GM19372 (cell line): Measurements from ENCODE around the gene NFATC1.
"Not testable (repeated sequence)": the region's sequence is repeated elsewhere in the genome, so short reads cannot be mapped to it uniquely, and the experiment has no call there.

Experiments used
- ATAC-seq: cut with Tn5 transposase; IDR thresholded peaks from one replicate; pipeline ENCODE4 v1.9.1; 2021; ENCODE audit warnings: mild to moderate bottlenecking, low read depth, moderate library complexity; ENCODE audit not compliant: unreplicated experiment

NFATC1 gene

DNA sequence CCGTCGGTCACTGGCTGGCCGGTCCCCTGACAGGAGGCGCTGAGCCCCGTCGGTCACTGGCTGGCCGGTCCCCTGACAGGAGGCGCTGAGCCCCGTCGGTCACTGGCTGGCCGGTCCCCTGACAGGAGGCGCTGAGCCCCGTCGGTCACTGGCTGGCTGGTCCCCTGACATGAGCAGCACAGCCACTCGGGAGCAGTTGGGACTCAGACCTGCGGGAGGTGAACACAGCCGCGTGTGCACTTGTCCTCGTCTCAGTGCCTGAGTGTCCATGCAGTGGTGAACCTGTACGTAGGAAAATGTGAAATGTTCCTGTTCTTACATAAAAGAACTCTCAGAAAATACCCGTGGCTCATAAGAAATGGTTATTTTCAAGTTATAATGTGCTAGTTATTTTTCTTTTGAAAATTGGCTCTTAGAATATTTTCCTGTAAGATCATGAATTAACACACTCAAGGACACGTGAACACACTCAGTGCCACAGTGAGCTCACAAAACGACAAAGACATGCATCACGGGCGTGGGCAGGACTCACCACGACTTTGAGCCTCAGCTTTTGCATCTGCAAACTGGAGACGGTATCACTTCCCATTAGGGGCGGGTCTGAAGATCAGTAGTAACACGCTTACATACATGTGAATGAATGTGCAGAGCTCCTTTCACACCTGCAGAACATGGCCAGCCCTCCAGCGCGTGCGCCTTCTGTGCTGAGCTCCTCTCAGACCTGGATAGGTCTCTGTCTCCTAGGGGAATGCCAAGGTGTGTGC is 21.1 kb upstream of the NFATC1 start:
- peak; percentile 87 for ATAC-seq

DNA sequence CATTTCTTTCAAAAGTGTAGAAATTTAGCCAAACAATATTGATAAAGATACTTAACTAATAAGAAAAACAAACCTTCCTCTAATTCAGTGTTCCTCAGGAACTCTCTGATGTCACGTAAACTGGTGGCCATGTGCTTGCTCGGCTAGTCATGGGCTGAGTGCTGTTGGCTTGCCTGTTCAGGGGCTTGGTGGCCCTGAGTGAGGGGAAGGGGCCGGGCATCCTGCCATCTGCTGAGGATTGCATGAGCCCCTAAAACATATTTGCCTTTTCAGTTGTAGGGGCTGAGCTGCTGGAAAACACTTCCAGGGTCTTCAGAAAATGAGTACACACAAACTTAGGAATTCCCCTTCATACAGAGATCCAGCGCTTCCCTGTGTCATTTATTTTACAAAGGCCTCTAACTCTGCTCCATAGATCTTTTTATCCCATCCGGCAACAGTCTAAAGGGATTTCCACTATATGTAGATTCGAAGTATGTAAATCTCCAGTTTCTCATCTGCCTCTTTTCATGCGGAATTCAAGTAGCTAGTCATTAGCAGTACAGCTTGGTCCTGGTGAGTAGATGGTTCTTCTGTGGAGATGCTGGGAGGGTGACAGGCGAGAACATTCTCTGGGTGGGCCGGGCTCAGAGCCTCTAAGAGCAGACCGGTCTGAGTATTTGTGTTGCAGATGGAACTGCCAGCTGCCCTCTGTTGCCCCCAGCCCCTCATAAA is 20.1 kb upstream of the NFATC1 start:
- ATAC-seq, result no peak

DNA sequence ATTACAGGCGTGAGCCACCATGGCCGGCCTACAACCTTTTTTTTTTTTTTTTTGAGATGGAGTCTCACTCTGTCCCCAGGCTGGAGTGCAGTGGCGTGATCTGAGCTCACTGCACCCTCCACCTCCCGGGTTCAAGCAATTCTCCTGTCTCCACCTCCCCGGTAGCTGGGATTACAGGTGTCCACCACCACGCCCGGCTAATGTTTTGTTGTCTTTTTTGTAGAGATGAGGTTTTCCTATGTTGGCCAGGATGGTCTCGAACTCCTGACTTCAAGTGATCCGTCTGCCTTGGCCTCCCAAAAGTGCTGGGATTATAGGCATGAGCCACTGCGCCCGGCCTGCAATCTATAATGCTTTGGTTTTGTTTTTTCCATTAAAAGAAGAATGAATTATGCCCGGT is 19.1 kb upstream of the NFATC1 start:
- ATAC-seq, result not testable (repeated sequence)

DNA sequence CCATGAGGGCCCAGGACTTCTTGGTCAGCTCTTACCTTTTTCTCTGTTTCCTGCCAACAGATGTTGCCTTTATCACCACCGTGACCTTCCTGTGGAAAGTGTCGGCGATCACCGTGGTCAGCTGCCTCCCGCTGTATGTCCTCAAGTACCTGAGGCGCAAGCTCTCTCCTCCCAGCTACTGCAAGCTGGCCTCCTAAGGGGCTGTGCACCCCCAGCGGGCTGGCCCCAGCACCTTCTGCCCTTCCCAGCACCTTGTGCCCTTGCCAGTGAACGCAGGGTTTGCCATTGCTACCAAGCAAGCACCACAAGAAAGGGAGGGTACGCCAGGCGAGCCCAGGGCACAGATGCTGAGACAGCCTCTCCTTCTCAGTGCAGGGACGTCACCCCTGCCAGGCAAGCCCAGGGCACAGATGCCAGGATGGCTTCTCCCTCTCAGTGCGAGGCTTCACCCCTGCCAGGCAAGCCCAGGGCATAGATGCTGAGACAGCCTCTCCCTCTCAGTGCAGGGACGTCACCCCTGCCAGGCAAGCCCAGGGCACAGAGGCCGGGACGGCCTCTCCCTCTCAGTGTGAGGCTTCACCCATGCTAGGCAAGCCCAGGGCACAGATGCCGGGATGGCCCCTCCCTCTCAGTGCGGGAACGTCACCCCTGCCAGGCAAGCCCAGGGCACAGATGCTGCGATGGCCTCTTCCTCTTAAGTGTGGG is 18.4 kb upstream of the NFATC1 start:
- no peak for ATAC-seq

GRCh38 chr18:79378536-79379250 is 17.0 kb upstream of the NFATC1 start:
- ATAC-seq, result no peak

DNA sequence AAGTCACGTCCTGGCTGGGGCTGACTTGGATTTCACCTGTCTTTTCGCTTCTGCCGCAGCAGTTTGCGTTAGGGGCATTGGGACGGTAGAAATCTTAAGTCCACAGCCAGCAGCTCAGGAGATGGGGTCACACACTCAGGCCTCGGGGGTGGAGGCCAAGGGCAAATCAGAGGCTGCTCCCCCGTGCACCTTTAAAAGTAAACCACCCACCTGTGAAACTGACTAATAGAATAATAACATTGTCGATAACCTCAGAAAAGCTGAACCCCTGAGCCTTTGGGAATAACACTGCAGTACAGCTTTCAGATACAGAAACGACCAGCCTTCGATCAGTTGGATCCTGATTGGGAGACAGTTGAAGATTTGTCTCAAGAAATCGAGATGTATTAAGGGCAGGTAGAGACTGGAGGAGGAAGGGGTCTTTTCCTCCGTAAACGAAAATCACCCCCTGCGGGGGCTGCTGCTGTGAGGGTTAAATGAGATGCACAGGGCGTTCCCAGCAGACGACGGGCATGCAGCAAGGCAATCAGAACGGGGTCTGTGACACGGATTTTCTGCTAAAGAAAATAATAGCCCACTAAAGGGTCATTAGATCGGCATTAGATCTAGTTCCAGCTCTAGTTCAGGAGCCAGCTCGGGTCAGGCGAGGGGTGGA is 16.4 kb upstream of the NFATC1 start:
- ATAC-seq, result no peak

DNA sequence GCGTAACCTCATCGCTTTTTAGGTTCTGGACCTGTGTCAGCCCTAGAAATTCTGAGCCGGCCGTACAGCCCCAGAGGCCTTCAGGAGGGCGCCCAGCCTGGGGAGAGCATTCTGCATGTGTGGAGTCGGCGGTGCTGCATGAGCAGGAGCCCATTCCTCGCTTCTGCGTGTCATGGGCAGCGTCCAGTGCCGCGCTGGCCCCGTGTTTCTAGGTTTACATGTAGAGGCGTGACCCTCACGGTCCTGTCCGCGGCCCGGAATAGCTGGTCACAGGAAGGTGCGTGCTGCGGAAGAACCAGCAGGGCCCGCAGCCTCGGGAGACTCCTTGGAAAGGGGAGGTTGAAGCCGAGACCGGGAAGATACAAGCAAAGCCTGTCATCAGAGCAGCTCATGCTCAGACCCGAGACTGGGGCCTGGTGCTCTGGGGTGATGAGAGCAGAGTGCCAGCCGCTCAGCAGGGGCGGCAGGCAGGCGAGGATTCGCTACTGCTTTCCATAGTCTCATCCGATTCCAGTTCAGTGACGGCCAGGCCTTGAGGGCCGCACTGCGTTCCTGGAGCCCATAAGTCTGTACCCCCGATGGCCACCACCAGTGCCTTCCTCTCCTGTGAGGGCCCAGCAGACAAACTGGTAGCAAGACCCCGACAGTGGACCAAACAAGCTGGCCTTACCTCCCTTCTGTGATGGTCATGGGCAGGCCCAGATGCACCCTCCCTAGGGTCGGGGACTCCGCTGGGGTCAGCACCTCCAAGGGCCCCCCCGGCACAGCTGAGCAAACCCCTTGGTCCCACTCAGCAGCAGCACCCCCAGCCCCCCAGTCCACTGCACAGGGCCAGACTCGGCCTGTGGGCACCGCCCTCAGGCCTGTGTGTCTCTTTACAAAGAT is 15.6 kb upstream of the NFATC1 start:
- ATAC-seq, result peak; percentile 7

DNA sequence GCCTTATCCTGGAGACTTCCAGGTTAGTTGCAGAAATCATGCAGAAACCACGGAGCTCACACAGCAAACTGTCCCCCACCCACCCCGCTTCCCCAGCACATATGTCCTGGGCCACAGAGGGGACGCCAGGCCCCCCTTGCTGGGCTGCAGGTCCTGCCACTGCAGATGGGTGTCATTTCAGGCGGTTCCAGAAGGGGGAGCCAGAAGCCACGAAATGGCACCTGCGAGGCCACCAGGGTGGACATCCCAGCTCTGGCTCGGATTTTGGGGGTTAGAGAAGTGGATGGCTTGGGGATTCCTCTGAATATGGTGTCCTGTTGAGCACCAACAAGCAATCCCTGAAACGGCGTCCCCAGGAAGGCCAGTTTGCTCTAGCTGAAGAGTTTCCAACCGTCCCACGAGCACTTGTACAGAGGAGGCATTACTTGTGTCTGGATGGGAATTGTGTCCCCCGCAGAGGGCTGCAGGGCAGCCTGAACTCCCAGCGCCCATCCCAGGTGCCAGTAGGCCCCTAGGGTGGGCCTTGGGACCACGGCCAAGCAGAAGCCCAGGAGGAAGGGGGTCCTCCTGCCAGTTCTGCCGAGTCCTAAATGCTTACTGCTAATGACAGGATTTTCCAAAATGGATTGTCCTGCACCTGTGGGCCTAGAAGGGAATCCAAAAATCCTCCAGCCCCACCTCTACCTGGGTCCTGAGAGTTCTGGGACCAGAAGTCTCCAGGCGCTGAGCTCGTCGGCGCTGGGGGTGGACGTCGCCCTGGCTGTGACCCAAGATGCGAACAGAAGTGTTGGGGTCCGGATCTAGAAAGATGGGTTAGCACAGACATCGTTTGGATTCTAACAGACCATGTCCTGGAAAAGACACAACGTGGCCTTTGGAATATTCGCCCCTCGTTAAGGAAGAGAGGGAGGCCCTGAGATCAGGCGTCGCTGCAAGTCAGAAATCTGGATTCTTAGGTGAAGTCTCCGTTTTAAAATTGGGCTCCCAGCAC is 14.6 kb upstream of the NFATC1 start:
- peak; percentile 55 for ATAC-seq

- no peak for ATAC-seq
Measured at GRCh38 chr18:79381811-79382311, 13.9 kb upstream of the NFATC1 start.

DNA sequence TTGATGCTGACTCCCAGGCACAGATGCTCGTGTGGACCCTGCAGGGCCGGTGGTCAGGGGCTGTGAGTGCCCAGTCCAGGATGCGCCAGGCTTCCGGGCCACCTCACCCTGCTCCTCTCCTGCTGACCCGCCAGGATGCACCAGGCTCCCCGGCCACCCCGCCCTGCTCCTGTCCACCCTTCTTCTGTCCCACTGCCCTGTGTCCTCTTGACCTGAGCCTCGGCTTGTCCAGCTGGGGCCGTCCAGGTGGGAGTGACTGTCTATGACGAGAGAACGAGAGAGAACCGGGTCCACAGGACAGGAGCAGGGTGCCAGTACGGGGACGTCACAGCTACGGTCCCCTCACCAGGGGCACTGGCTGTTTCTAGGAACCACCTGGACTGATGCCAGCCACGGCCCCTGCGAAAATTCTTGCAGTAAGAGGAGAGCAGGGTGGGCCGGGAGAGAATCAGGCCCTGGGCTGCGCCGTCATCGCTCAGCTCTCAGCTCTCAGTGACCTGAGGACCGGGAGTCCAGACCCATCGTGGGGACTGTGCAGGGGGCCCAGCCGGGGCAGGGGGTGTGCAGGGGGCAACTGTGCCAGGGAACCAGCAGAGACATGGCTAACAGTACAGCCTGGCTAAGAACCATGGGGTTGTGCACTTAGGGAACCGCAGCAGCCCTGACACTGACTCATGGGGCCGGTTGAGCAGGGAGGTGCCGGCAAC is 12.9 kb upstream of the NFATC1 start:
- no peak for ATAC-seq

GRCh38 chr18:79383388-79384056 is 12.2 kb upstream of the NFATC1 start:
- no peak for ATAC-seq

DNA sequence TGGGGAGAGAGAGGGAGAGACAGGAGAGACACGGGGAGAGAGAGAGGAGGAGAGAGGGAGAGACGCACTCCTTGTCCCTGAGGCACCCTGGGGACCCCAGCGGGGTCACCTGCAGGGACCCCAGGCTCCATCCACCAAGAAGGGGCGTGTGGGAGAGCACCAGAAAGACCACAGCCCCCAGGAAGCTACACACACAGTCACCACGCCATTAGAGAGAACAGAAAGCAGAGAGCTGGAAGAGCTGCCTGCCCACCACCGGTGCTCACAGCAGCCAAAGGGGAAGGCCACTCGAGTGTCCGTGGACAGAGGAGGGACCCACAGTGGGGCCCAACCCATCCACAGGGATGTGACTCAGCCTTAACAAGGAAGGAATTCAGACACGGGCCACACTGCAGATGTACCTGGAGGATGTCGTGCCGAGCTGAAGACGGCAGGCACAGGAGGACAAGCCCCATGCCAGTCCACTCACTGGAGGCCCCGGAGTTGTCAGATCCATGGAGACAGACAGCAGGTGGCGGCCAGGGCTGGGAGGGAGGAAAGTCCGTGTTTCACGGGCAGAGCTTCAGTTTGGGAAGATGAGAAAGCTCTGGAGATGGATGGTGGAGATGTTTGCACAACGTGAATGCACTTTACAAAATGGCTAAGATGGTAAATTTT is 11.5 kb upstream of the NFATC1 start:
- ATAC-seq, result no peak

DNA sequence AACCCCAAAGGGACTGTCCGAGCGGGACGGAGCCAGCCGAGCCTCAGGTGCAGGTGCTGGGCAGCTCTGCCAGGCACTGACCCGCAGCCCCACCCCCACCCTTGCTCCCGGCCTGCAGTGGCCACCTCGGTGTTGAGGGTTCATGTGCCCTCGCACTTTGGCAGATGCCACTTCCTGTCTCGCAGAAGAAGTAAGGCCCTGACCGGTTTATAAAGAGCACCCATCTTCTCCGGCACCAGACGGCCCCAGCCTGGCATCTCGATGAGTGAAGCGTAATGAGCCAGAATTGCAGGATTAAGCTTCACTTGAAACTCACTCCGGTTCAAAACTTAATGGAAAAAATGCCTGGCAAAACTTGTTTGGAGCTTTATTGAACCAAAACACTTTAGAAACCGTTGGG is 10.9 kb upstream of the NFATC1 start:
- no peak for ATAC-seq

- ATAC-seq, result no peak
Measured at GRCh38 chr18:79385326-79385707, 10.4 kb upstream of the NFATC1 start.

- no peak for ATAC-seq
Measured at GRCh38 chr18:79385708-79386341, 9.9 kb upstream of the NFATC1 start.

- ATAC-seq, result no peak
Measured at GRCh38 chr18:79386547-79386946, 9.2 kb upstream of the NFATC1 start.
